ENCODE measurements around the gene CD80. TPM values are rescaled to one million over a fixed set of nuclear protein-coding genes. Genes with fewer than 3 reads are reported as not detected.

Gene CD80
- total RNA-seq, 4 donors from 2014 or later, result 0.65 to 4.4 (median 2.0) TPM

DNA sequence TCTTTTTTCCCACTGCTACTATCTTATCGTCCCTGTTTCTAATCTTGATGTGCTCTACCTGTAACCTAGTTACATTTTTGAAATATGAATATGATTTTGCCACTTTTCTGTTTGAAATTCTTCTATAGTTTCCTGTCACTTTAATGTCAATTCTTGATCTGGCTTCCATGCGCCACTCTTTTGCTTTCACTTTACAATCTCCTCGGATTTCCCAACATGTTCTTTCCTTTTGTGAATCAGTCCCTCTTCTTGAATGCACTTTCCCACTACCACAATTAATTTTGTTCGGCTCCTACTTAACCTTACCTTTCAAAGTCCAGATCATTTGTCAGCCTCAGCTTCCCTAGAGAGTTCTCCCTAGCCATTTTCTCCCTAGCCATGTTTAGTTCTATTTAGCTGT is 52.8 kb downstream of the CD80 start:
- TF ChIP-seq CTCF (IDR thresholded peaks at IDR 0.05; ENCODE audit: low read depth), result no peak

DNA sequence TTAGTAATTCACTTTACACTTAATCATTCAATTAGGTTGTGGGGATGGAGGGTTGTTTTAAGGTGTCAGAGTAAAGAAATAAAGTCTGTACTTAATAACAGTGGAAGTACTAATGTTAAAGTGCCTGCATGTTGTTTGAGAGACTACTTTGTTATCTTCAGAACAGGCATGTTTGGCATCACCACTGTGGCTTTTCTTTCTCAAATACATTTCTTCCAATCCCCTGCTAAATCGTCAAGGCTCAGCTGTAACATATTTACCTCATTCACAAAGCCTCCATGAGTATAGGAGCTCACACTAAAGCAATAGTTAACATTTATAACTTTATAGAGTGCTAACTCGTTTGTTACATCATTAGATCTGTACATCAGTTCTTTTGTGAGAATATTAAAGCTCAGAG is 58.5 kb downstream of the CD80 start:
- no peak for TF ChIP-seq CTCF (IDR thresholded peaks at IDR 0.05; ENCODE audit: low read depth)

DNA sequence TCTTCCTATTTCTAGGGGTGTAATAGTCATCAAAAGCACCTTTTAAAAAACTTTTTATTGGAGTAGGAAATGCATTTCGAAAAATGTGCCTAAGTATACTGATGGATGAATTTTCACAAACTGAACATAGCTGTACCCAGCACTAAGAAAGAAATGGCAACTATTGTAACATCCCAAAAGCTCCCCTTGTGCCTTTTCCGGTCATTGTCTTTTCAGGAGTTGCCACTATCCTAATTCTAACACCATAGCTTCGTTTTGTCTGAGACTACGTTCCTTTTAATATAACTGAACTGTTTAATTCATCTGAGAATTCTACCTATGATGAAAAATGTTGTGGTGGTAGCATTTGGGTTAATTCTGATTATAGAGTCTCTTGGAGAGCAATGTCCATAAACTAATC is 59.1 kb downstream of the CD80 start:
- no peak for TF ChIP-seq CTCF (IDR thresholded peaks at IDR 0.05; ENCODE audit: low read depth)

DNA sequence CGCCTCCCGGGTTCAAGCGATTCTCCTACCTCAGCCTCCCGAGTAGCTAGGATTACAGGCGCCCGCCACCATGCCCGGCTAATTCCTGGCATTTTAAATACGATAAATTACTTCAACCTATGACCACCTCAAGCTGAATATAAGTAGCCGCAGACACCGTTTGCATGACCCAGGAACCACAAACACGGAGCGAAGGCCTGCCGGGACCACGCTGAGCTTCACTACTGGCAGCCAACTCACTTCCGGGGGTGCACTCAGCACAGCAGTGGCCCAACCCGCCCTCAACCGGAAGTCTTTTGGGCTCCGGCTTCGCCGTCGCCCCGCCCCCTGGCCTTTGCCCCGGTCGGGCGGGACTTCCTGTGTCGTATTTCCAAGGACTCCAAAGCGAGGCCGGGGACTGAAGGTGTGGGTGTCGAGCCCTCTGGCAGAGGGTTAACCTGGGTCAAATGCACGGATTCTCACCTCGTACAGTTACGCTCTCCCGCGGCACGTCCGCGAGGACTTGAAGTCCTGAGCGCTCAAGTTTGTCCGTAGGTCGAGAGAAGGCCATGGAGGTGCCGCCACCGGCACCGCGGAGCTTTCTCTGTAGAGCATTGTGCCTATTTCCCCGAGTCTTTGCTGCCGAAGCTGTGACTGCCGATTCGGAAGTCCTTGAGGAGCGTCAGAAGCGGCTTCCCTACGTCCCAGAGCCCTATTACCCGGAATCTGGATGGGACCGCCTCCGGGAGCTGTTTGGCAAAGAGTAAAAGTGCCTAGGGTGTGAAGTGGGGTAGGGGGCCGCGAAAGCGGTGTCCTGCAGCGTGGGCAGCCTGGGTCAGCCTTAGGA is 61.0 kb downstream of the CD80 start, which contains the start of gene TIMMDC1:
TSS of gene TIMMDC1 (plus strand) at position 362 of the 826 bp plus-strand sequence. CDS start at position 549, 187 bp downstream.
- TF ChIP-seq CTCF (IDR thresholded peaks at IDR 0.05; ENCODE audit: low read depth), result no peak

GRCh38 chr3:119497820-119498185 is 61.6 kb downstream of the CD80 start:
- no peak for TF ChIP-seq CTCF (IDR thresholded peaks at IDR 0.05; ENCODE audit: low read depth)

- no peak for TF ChIP-seq CTCF (IDR thresholded peaks at IDR 0.05; ENCODE audit: low read depth)
Measured at GRCh38 chr3:119494597-119494996, 64.8 kb downstream of the CD80 start.

GRCh38 chr3:119492810-119493209 is 66.6 kb downstream of the CD80 start:
- TF ChIP-seq CTCF (IDR thresholded peaks at IDR 0.05; ENCODE audit: low read depth), result no peak
